Liver (tissue), 9 donors: ENCODE data around the gene ANKS3. TPM values are rescaled to one million over a fixed set of nuclear protein-coding genes. Genes with fewer than 3 reads are reported as not detected.

Experiments used
- DNase-seq: peaks from one replicate; pipeline ENCODE4 v3.0.0-alpha.2; 2017; ENCODE audit warnings: low spot score
- H3K27ac ChIP-seq, 2 donors: one replicate each; pipeline ENCODE4 v1.7.0; 2013; ENCODE audit warnings: inconsistent platforms in 2 of 2, low read length in 2 of 2, control low read depth in 1 of 2, low read depth in 1 of 2, mild to moderate bottlenecking in 1 of 2
- H3K27me3 ChIP-seq, 4 donors: one replicate each; pipeline versions ENCODE4 v1.6.1 to v1.7.0; 2013; ENCODE audit warnings: low read length in 3 of 4, inconsistent platforms in 1 of 4, mild to moderate bottlenecking in 1 of 4, moderate library complexity in 1 of 4; ENCODE audit not compliant: control insufficient read depth in 4 of 4, insufficient read depth in 4 of 4
- H3K36me3 ChIP-seq, 4 donors: one replicate each; pipeline versions ENCODE4 v1.6.1 to v1.7.0; 2013; ENCODE audit warnings: low read length in 3 of 4, mild to moderate bottlenecking in 3 of 4, low read depth in 1 of 4, moderate library complexity in 1 of 4; ENCODE audit not compliant: control insufficient read depth in 4 of 4, insufficient read depth in 3 of 4
- H3K4me1 ChIP-seq, 4 donors: one replicate each; pipeline versions ENCODE4 v1.6.1 to v1.7.0; 2013; ENCODE audit warnings: low read length in 3 of 4, mild to moderate bottlenecking in 3 of 4, moderate library complexity in 1 of 4; ENCODE audit not compliant: control insufficient read depth in 4 of 4, insufficient read depth in 4 of 4
- H3K4me3 ChIP-seq, 3 donors: one replicate each; pipeline versions ENCODE4 v1.6.1 to v1.7.0; 2013; ENCODE audit warnings: low read length in 3 of 3, control low read depth in 1 of 3, low read depth in 1 of 3, mild to moderate bottlenecking in 1 of 3
- H3K9ac ChIP-seq, 2 donors: one replicate each; pipeline ENCODE4 v1.7.0; 2013; ENCODE audit warnings: low read length in 2 of 2, mild to moderate bottlenecking in 2 of 2, moderate library complexity in 2 of 2, control low read depth in 1 of 2, low read depth in 1 of 2
- H3K9me3 ChIP-seq, 4 donors: one replicate each; pipeline versions ENCODE4 v1.6.1 to v1.7.0; 2013; ENCODE audit warnings: low read length in 3 of 4; ENCODE audit not compliant: control insufficient read depth in 4 of 4
- EGR1 ChIP-seq, 2 donors: IDR thresholded peaks; 2 replicates each; pipeline ENCODE4 v1.6.1; 2016 to 2018; ENCODE audit warnings: antibody characterized with exemption in 2 of 2, low read depth in 2 of 2
- FOXA2 ChIP-seq: IDR thresholded peaks from 2 replicates; pipeline ENCODE4 v1.6.1; 2016; ENCODE audit warnings: antibody characterized with exemption
- GABPA ChIP-seq, 2 donors: IDR thresholded peaks in 1 of 2; conservative IDR thresholded peaks in 1 of 2; 2 replicates each; pipeline ENCODE4 v1.6.1; 2016; ENCODE audit warnings: antibody characterized with exemption in 2 of 2, mild to moderate bottlenecking in 1 of 2, moderate library complexity in 1 of 2
- HNF4A ChIP-seq, 2 donors: conservative IDR thresholded peaks; 2 replicates each; pipeline ENCODE4 v1.6.1; 2016; ENCODE audit warnings: antibody characterized with exemption in 2 of 2, mild to moderate bottlenecking in 2 of 2
- JUND ChIP-seq, 2 donors: IDR thresholded peaks; 2 replicates each; pipeline ENCODE4 v1.6.1; 2016; ENCODE audit warnings: antibody characterized with exemption in 2 of 2
- RAD21 ChIP-seq, 2 donors: IDR thresholded peaks; 2 replicates each; pipeline ENCODE4 v1.6.1; 2016; ENCODE audit warnings: antibody characterized with exemption in 2 of 2, mild to moderate bottlenecking in 2 of 2
- RXRA ChIP-seq, 2 donors: IDR thresholded peaks; 2 replicates each; pipeline ENCODE4 v1.6.1; 2017 to 2018; ENCODE audit warnings: antibody characterized with exemption in 2 of 2, mild to moderate bottlenecking in 1 of 2
- SP1 ChIP-seq: IDR thresholded peaks from 2 replicates; pipeline ENCODE4 v1.6.1; 2018; ENCODE audit warnings: antibody characterized with exemption, mild to moderate bottlenecking
- TAF1 ChIP-seq: conservative IDR thresholded peaks from 2 replicates; pipeline ENCODE4 v1.6.1; 2016; ENCODE audit warnings: antibody characterized with exemption, mild to moderate bottlenecking
- YY1 ChIP-seq: IDR thresholded peaks from 2 replicates; pipeline ENCODE4 v1.6.1; 2016; ENCODE audit warnings: antibody characterized with exemption, mild to moderate bottlenecking
- WGBS: extraction: QIAGEN DNeasy Blood & Tissue Kit; methylation state at CpG from one replicate; pipeline ENCODE4 v1.1.7; 2013; 5-methylcytosine and 5-hydroxymethylcytosine counted together
- polyA plus RNA-seq, 2 donors: library from polyadenylated mRNA; stranded (reverse) in 1 of 2; unstranded in 1 of 2; fragments of 200-250 nt in 1 of 2; fragments of >200 nt in 1 of 2; fragmentation: Nextera tagmentation in 1 of 2; extraction: Ambion mirVana in 1 of 2; gene quantifications; one replicate each; pipeline versions ENCODE4 v1.2.1 to v1.2.3, GENCODE V29; 2013 to 2015
- total RNA-seq, 2 donors: library from RNA; depleted of rRNA; stranded (reverse); fragments of >200 nt; gene quantifications; one replicate each; pipeline ENCODE4 v1.2.3, GENCODE V29; 2014
- TF ChIP-seq, protein P1 (sequence below): IDR thresholded peaks from 2 replicates; pipeline ENCODE4 v1.6.1; 2016; ENCODE audit warnings: antibody characterized with exemption
- TF ChIP-seq, protein P2 (sequence below): IDR thresholded peaks from 2 replicates; pipeline ENCODE4 v1.6.1; 2016; ENCODE audit warnings: antibody characterized with exemption
- TF ChIP-seq, protein P3 (sequence below): IDR thresholded peaks from 2 replicates; pipeline ENCODE4 v1.6.1; 2016; ENCODE audit warnings: antibody characterized with exemption
- donor health status: healthy.
- donor health status: healthy.
- donor health status: healthy.
- donor health status: healthy.
- donor health status: healthy.

Gene ANKS3
- total and polyA plus RNA-seq, 4 donors: 4.0 to 14.0 (median 4.7) TPM

DNA sequence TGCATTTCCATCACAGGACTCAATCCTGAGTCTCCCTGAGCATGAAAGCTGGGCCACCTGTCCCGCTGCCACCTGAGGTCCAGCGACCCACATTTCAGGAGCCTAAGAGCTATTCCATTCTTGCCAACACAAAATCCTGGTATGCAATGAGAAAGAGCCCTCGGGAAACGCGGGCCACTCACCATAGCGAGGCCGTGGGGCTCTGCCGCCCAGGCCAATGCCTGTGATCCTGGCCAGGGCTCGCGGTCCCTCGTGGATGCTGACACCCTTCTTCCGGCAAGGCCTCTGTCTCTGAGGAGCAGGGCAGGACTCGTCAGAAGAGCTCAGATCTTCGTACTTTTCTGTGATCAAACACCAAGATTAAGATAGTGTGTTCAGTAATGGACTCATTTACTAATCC, 29.2 kb downstream of the ANKS3 start (continued):
- TF ChIP-seq GABPA (IDR thresholded peaks at IDR 0.05 in 1 of 2, conservative IDR thresholded peaks at IDR 0.05 in 1 of 2): no peak
- TF ChIP-seq, protein P1, sequence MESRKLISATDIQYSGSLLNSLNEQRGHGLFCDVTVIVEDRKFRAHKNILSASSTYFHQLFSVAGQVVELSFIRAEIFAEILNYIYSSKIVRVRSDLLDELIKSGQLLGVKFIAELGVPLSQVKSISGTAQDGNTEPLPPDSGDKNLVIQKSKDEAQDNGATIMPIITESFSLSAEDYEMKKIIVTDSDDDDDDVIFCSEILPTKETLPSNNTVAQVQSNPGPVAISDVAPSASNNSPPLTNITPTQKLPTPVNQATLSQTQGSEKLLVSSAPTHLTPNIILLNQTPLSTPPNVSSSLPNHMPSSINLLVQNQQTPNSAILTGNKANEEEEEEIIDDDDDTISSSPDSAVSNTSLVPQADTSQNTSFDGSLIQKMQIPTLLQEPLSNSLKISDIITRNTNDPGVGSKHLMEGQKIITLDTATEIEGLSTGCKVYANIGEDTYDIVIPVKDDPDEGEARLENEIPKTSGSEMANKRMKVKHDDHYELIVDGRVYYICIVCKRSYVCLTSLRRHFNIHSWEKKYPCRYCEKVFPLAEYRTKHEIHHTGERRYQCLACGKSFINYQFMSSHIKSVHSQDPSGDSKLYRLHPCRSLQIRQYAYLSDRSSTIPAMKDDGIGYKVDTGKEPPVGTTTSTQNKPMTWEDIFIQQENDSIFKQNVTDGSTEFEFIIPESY: no peak

DNA sequence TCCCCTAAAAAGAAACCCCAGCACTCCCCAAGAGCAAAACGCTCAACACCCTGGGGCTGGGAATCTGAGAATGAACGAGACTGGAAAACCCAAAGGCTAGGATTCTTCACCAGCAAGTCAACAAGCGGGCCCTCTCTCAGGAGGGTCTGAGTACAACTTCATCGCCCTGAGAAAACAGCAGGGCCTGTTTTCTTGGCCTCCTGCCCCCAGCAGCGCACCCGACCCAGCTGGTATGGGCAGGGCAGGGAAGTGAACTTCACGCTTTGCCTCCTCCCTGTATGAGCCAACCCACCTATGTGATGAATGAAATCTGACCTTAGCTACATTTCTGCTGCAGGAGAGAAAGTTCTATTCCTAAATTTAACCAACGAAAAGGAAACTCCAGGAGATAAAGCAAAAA, 29.6 kb downstream of the ANKS3 start:
- H3K27me3 ChIP-seq: no peaks in the 10 kb centered on the region
- H3K4me1 ChIP-seq: peaks cover 0 to 21% (median 11%) of the 10 kb centered on the region in 4 donors
- DNase-seq: no peak
- TF ChIP-seq, protein P2, sequence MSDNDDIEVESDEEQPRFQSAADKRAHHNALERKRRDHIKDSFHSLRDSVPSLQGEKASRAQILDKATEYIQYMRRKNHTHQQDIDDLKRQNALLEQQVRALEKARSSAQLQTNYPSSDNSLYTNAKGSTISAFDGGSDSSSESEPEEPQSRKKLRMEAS: no peak
- TF ChIP-seq, protein P1: no peak
- TF ChIP-seq TAF1 (no peak), YY1 (no peak), RAD21 (IDR thresholded peaks at IDR 0.05) (no peak), HNF4A (conservative IDR thresholded peaks at IDR 0.05) (no peak), EGR1 (IDR thresholded peaks at IDR 0.05; ENCODE audit: low read depth in 2 of 2) (no peak), RXRA (IDR thresholded peaks at IDR 0.05) (no peak), GABPA (IDR thresholded peaks at IDR 0.05 in 1 of 2, conservative IDR thresholded peaks at IDR 0.05 in 1 of 2) (no peak)
- TF ChIP-seq, protein P3, sequence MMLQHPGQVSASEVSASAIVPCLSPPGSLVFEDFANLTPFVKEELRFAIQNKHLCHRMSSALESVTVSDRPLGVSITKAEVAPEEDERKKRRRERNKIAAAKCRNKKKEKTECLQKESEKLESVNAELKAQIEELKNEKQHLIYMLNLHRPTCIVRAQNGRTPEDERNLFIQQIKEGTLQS: no peak
- no peak overlapping the region for H3K27ac ChIP-seq
- peaks cover 7 to 34% (median 17%) of the 10 kb centered on the region in 4 donors for H3K36me3 ChIP-seq
- H3K9ac ChIP-seq: no peak overlapping the region
- WGBS: 91% methylated on average over 8 of the region's 8 CpGs
- no peaks in the 10 kb centered on the region for H3K9me3 ChIP-seq
- H3K4me3 ChIP-seq: no peak overlapping the region

DNA sequence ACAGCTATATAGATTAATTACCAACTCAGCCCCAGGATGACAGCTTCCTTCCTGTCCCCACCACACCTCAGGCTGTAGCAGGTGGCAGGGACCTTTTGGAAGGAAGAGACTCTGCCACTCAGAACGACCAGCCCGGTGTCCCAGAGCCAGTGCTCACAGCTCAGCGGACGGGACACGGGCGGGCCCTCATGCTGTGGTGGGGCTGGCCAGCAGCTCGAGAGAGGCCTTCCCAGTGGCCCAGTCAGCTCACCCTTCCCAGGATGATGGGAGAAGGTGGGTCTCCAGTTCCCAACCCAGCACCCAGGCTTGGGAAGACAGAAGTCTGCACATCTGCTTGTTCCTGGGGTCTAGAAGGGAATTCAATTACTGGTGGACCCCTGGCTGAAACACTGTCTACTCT, 30.2 kb downstream of the ANKS3 start:
- Histone ChIP-seq H3K27ac (no peak overlapping the region), H3K4me1 (peaks cover 0 to 21% (median 11%) of the 10 kb centered on the region in 4 donors), H3K4me3 (no peak overlapping the region), H3K27me3 (no peaks in the 10 kb centered on the region), H3K36me3 (peaks cover 7 to 38% (median 20%) of the 10 kb centered on the region in 4 donors), H3K9me3 (no peaks in the 10 kb centered on the region), H3K9ac (no peak overlapping the region)
- DNase-seq: no peak
- 88% methylated on average over 7 of the region's 7 CpGs for WGBS
- TF ChIP-seq SP1 (no peak), JUND (IDR thresholded peaks at IDR 0.05) (no peak), FOXA2 (no peak), EGR1 (IDR thresholded peaks at IDR 0.05; ENCODE audit: low read depth in 2 of 2) (no peak), RXRA (IDR thresholded peaks at IDR 0.05) (no peak)
